KMS-11 (cell line): ENCODE measurements around the gene ALDH3B2.
"Not testable (repeated sequence)": the region's sequence is repeated elsewhere in the genome, so short reads cannot be mapped to it uniquely, and the experiment has no call there.

Experiments used
- H2AFZ ChIP-seq: fragments of 200-600 bp; sonication (generic); 2 replicates; pipeline ENCODE4 v1.6.1; 2016; ENCODE audit warnings: antibody characterized with exemption, mixed run types, low read depth
- H3K27ac ChIP-seq: fragments of 200-600 bp; sonication (generic); 2 replicates; pipeline ENCODE4 v1.6.1; 2016; ENCODE audit warnings: mild to moderate bottlenecking, mixed run types
- H3K27me3 ChIP-seq: fragments of 200-600 bp; sonication (generic); 2 replicates; pipeline ENCODE4 v1.6.1; 2017; ENCODE audit warnings: mild to moderate bottlenecking, low read depth, mixed run types, moderate library complexity; ENCODE audit not compliant: insufficient read depth
- H3K36me3 ChIP-seq: fragments of 200-600 bp; sonication (generic); 2 replicates; pipeline ENCODE4 v1.6.1; 2017; ENCODE audit warnings: mild to moderate bottlenecking, mixed run types; ENCODE audit not compliant: insufficient read depth
- H3K4me1 ChIP-seq: fragments of 200-600 bp; sonication (generic); 2 replicates; pipeline ENCODE4 v1.6.1; 2016; ENCODE audit warnings: mild to moderate bottlenecking, low read depth, mixed run types; ENCODE audit not compliant: poor library complexity, severe bottlenecking
- H3K4me2 ChIP-seq: fragments of 200-600 bp; sonication (generic); 2 replicates; pipeline ENCODE4 v1.7.0; 2016; ENCODE audit warnings: mild to moderate bottlenecking, mixed run types
- H3K4me3 ChIP-seq: fragments of 200-600 bp; sonication (generic); IDR thresholded peaks from 2 replicates; pipeline ENCODE4 v1.6.1; 2017; ENCODE audit warnings: low read depth, low read length, mixed read lengths; ENCODE audit not compliant: insufficient read depth
- H3K79me2 ChIP-seq: fragments of 200-600 bp; sonication (generic); 2 replicates; pipeline ENCODE4 v1.6.1; 2016; ENCODE audit warnings: low read depth, mixed run types; ENCODE audit not compliant: insufficient read depth
- H3K9ac ChIP-seq: fragments of 200-600 bp; sonication (generic); 2 replicates; pipeline ENCODE4 v1.6.1; 2016; ENCODE audit warnings: mild to moderate bottlenecking, mixed run types
- H4K20me1 ChIP-seq: fragments of 200-600 bp; sonication (generic); 2 replicates; pipeline ENCODE4 v1.6.1; 2016; ENCODE audit warnings: mild to moderate bottlenecking, mixed run types; ENCODE audit not compliant: insufficient read depth
- CTCF ChIP-seq: fragments of 200-600 bp; sonication (generic); conservative IDR thresholded peaks from 2 replicates; pipeline ENCODE4 v1.6.1; 2017; ENCODE audit warnings: low read depth, mild to moderate bottlenecking, antibody characterized with exemption, low read length, moderate library complexity, mixed read lengths

ALDH3B2 gene

GRCh38 chr11:67627812-67628624 is 46.4 kb downstream of the ALDH3B2 start:
- peak overlapping the region; percentile 76; the same call in 1 of the 2 replicates for H3K4me2 ChIP-seq
- H3K9ac ChIP-seq, result peak overlapping the region; percentile 95; the same call in 1 of the 2 replicates
- H4K20me1 ChIP-seq, result no peaks in the 10 kb centered on the region
- no peak overlapping the region for H3K4me3 ChIP-seq
- H2AFZ ChIP-seq, result no peak overlapping the region
- H3K36me3 ChIP-seq, result no peaks in the 10 kb centered on the region
- H3K79me2 ChIP-seq, result no peaks in the 10 kb centered on the region
- H3K4me1 ChIP-seq, result peaks cover 16% of the 10 kb centered on the region
- H3K27me3 ChIP-seq, result no peaks in the 10 kb centered on the region
- no peak overlapping the region for H3K27ac ChIP-seq
- no peak for TF ChIP-seq CTCF

- no peak overlapping the region for H3K4me2 ChIP-seq
- no peaks in the 10 kb centered on the region for H3K79me2 ChIP-seq
- H3K27me3 ChIP-seq, result no peaks in the 10 kb centered on the region
- TF ChIP-seq CTCF, result no peak
- no peak overlapping the region for H3K27ac ChIP-seq
- H2AFZ ChIP-seq, result no peak overlapping the region
- no peak overlapping the region for H3K4me3 ChIP-seq
- H3K4me1 ChIP-seq, result peaks cover 16% of the 10 kb centered on the region
- H3K36me3 ChIP-seq, result no peaks in the 10 kb centered on the region
- no peaks in the 10 kb centered on the region for H4K20me1 ChIP-seq
- no peak overlapping the region for H3K9ac ChIP-seq
Observed at GRCh38 chr11:67627441-67627811, 47.0 kb downstream of the ALDH3B2 start.

- no peak for TF ChIP-seq CTCF
- Histone ChIP-seq H3K79me2 (no peaks in the 10 kb centered on the region), H4K20me1 (no peaks in the 10 kb centered on the region), H3K4me2 (no peak overlapping the region), H2AFZ (no peak overlapping the region), H3K27ac (no peak overlapping the region), H3K36me3 (no peaks in the 10 kb centered on the region), H3K9ac (no peak overlapping the region), H3K4me3 (no peak overlapping the region), H3K4me1 (peaks cover 16% of the 10 kb centered on the region), H3K27me3 (no peaks in the 10 kb centered on the region)
Observed at GRCh38 chr11:67626970-67627369, 47.5 kb downstream of the ALDH3B2 start.

GRCh38 chr11:67626131-67626833 is 48.1 kb downstream of the ALDH3B2 start:
- not testable (repeated sequence) for H3K36me3 ChIP-seq, H3K9ac ChIP-seq, H3K27me3 ChIP-seq, H3K4me3 ChIP-seq, H4K20me1 ChIP-seq, H3K27ac ChIP-seq, H3K4me2 ChIP-seq, H2AFZ ChIP-seq, H3K79me2 ChIP-seq
- peaks cover 13% of the 10 kb centered on the region for H3K4me1 ChIP-seq

- H3K79me2 ChIP-seq, H3K4me3 ChIP-seq, H2AFZ ChIP-seq, H3K9ac ChIP-seq, H3K27ac ChIP-seq, H4K20me1 ChIP-seq, H3K4me1 ChIP-seq, H3K36me3 ChIP-seq, H3K4me2 ChIP-seq, H3K27me3 ChIP-seq: not testable (repeated sequence)
Observed at GRCh38 chr11:67623795-67624194, 50.6 kb downstream of the ALDH3B2 start.

- H3K27me3 ChIP-seq, H3K4me2 ChIP-seq, H3K79me2 ChIP-seq, H3K4me3 ChIP-seq, H3K27ac ChIP-seq, H3K9ac ChIP-seq, H2AFZ ChIP-seq, H4K20me1 ChIP-seq, H3K4me1 ChIP-seq, H3K36me3 ChIP-seq: not testable (repeated sequence)
Observed at GRCh38 chr11:67622905-67623304, 51.5 kb downstream of the ALDH3B2 start.

GRCh38 chr11:67621928-67622327 is 52.5 kb downstream of the ALDH3B2 start:
- not testable (repeated sequence) for H3K4me3 ChIP-seq, H3K79me2 ChIP-seq, H2AFZ ChIP-seq, H3K9ac ChIP-seq, H3K4me2 ChIP-seq, H3K27ac ChIP-seq, H4K20me1 ChIP-seq, H3K36me3 ChIP-seq, H3K4me1 ChIP-seq, H3K27me3 ChIP-seq

GRCh38 chr11:67620621-67621020 is 53.8 kb downstream of the ALDH3B2 start:
- H4K20me1 ChIP-seq, H3K27me3 ChIP-seq, H3K4me1 ChIP-seq, H3K4me2 ChIP-seq, H3K27ac ChIP-seq, H3K79me2 ChIP-seq, H3K36me3 ChIP-seq, H3K9ac ChIP-seq, H2AFZ ChIP-seq, H3K4me3 ChIP-seq: not testable (repeated sequence)
